ENCODE measurements around the gene MITF. TPM values are rescaled to one million over a fixed set of nuclear protein-coding genes. Genes with fewer than 3 reads are reported as not detected.

MITF gene
- total RNA-seq, 2 donors from 2014 or later: 9.3 to 12.2 TPM

- ATAC-seq: no peak
These were observed 139.0 kb downstream of the MITF start for GRCh38 chr3:69878254-69878653.

GRCh38 chr3:69879051-69879450, 139.8 kb downstream of the MITF start:
- Histone ChIP-seq H3K4me1 (peaks cover 9% of the 10 kb centered on the region), H3K9me3 (no peaks in the 10 kb centered on the region), H3K27me3 (no peaks in the 10 kb centered on the region), H3K27ac (no peak overlapping the region), H3K36me3 (replicated peaks in 1 of 2; ENCODE audit: insufficient read depth in 1 of 2, low read depth in 2 of 2) (no peaks in the 10 kb centered on the region), H3K4me3 (no peak overlapping the region)
- ATAC-seq (no peak), DNase-seq (no peak)
- TF ChIP-seq CTCF (IDR thresholded peaks at IDR 0.05) (no peak), POLR2A (IDR thresholded peaks at IDR 0.05) (no peak)
- intact Hi-C loops (cut with DNase I): no loop called here
- 93 to 96% methylated on average over 10 to 14 of the region's 14 CpGs for WGBS, 2 donors

More at GRCh38 chr3:69878254-69878653, 139.0 kb downstream of the MITF start:
- TF ChIP-seq POLR2A (IDR thresholded peaks at IDR 0.05) (no peak), CTCF (IDR thresholded peaks at IDR 0.05) (no peak)
- H3K4me3 ChIP-seq: no peak overlapping the region
- H3K27me3 ChIP-seq: no peaks in the 10 kb centered on the region
- no peak for DNase-seq
- no peak overlapping the region for H3K27ac ChIP-seq
- no peaks in the 10 kb centered on the region for H3K36me3 ChIP-seq (replicated peaks in 1 of 2; ENCODE audit: insufficient read depth in 1 of 2, low read depth in 2 of 2)
- 64 to 72% methylated on average over 3 of the region's 3 CpGs for WGBS, 2 donors
- H3K4me1 ChIP-seq: peaks cover under 1% of the 10 kb centered on the region
- no peaks in the 10 kb centered on the region for H3K9me3 ChIP-seq
- intact Hi-C loops (cut with DNase I): no loop called here

- no peak for DNase-seq
These were observed 140.9 kb downstream of the MITF start for GRCh38 chr3:69880069-69880640.

GRCh38 chr3:69881051-69881450, 141.8 kb downstream of the MITF start:
- Histone ChIP-seq H3K27ac (no peak overlapping the region), H3K9me3 (no peaks in the 10 kb centered on the region), H3K27me3 (no peaks in the 10 kb centered on the region), H3K4me1 (peaks cover 11% of the 10 kb centered on the region), H3K4me3 (no peak overlapping the region), H3K36me3 (replicated peaks in 1 of 2; ENCODE audit: insufficient read depth in 1 of 2, low read depth in 2 of 2) (no peaks in the 10 kb centered on the region)
- DNase-seq: no peak
- 39 to 45% methylated on average over 1 of the region's 1 CpG for WGBS, 2 donors
- intact Hi-C loops (cut with DNase I): no loop called here
- TF ChIP-seq POLR2A (IDR thresholded peaks at IDR 0.05): no peak
- TF ChIP-seq CTCF (IDR thresholded peaks at IDR 0.05): no peak
- no peak for ATAC-seq

More at GRCh38 chr3:69880069-69880640, 140.9 kb downstream of the MITF start:
- no peak overlapping the region for H3K4me3 ChIP-seq
- WGBS, 2 donors: 73 to 74% methylated on average over 4 of the region's 4 CpGs
- no peak overlapping the region for H3K27ac ChIP-seq
- TF ChIP-seq CTCF (IDR thresholded peaks at IDR 0.05) (no peak), POLR2A (IDR thresholded peaks at IDR 0.05) (no peak)
- H3K4me1 ChIP-seq: peaks cover 11% of the 10 kb centered on the region
- no peaks in the 10 kb centered on the region for H3K9me3 ChIP-seq
- no peak for ATAC-seq
- no peaks in the 10 kb centered on the region for H3K36me3 ChIP-seq (replicated peaks in 1 of 2; ENCODE audit: insufficient read depth in 1 of 2, low read depth in 2 of 2)
- intact Hi-C loops (cut with DNase I): no loop called here
- no peaks in the 10 kb centered on the region for H3K27me3 ChIP-seq

GRCh38 chr3:69881756-69882428, 142.6 kb downstream of the MITF start:
- DNase-seq (no peak), ATAC-seq (no peak)
- no peaks in the 10 kb centered on the region for H3K36me3 ChIP-seq (replicated peaks in 1 of 2; ENCODE audit: insufficient read depth in 1 of 2, low read depth in 2 of 2)
- TF ChIP-seq CTCF (IDR thresholded peaks at IDR 0.05) (no peak), POLR2A (IDR thresholded peaks at IDR 0.05) (no peak)
- H3K27me3 ChIP-seq: no peaks in the 10 kb centered on the region
- H3K9me3 ChIP-seq: no peaks in the 10 kb centered on the region
- H3K27ac ChIP-seq: no peak overlapping the region
- WGBS, 2 donors: 92% methylated on average over 5 of the region's 5 CpGs
- H3K4me1 ChIP-seq: peaks cover 11% of the 10 kb centered on the region
- intact Hi-C loops (cut with DNase I): no loop called here
- no peak overlapping the region for H3K4me3 ChIP-seq
